ENCODE measurements around the gene TCTA.

Gene TCTA

DNA sequence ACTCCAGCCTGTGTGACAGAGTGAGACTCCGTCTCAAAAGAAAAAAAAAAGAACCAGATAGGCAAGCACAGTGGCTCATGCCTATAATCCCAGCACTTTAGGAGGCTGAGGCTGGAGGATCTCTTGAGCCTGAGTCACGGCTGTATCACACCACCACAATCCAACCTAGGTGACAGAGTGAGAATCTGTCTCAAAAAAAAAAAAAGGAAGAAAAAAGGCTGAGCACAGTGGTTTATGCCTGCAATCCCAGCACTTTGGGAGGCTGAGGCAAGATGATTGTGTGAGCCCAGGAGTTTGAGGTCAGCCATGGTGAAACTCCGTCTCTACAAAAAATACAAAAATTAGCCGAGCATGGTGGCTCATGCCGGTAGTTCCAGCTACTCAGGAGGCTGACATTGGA, 22.5 kb downstream of the TCTA start:
- no peaks in the 10 kb centered on the region for H3K9me3 ChIP-seq (ENCODE audit: control insufficient read depth, low read length)
- H3K4me3 ChIP-seq (ENCODE audit: low read length): no peak overlapping the region
- H3K36me3 ChIP-seq (ENCODE audit: control insufficient read depth, insufficient read depth, low read length): no peaks in the 10 kb centered on the region
- H3K27me3 ChIP-seq (ENCODE audit: control insufficient read depth, insufficient read depth, low read length): no peaks in the 10 kb centered on the region
- no peak overlapping the region for H3K9ac ChIP-seq (ENCODE audit: low read length)
- peaks cover 4% of the 10 kb centered on the region for H3K4me1 ChIP-seq (ENCODE audit: control insufficient read depth, insufficient read depth, low read length)

DNA sequence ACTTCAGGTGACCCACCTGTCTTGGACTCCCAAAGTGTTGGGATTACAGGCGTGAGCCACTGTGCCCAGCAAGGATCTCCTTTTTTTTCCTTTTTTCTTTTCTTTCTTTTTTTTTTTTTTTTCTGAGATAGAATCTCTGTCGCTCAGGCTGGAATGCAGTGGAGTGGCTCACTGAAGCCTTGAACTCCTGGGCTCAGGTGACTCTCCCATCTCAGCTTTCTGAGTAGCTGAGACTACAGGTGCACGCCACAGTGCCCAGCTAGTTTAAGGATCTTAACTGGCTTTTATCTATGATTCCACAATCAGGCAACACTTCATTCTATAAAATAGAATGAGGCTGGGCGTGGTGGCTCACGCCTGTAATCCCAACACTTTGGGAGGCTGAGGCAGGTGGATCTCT, 33.2 kb downstream of the TCTA start:
- peaks cover 3% of the 10 kb centered on the region for H3K4me1 ChIP-seq (ENCODE audit: control insufficient read depth, insufficient read depth, low read length)
- no peaks in the 10 kb centered on the region for H3K9me3 ChIP-seq (ENCODE audit: control insufficient read depth, low read length)
- H3K27me3 ChIP-seq (ENCODE audit: control insufficient read depth, insufficient read depth, low read length): no peaks in the 10 kb centered on the region
- no peak overlapping the region for H3K9ac ChIP-seq (ENCODE audit: low read length)
- H3K4me3 ChIP-seq (ENCODE audit: low read length): no peak overlapping the region
- no peaks in the 10 kb centered on the region for H3K36me3 ChIP-seq (ENCODE audit: control insufficient read depth, insufficient read depth, low read length)

DNA sequence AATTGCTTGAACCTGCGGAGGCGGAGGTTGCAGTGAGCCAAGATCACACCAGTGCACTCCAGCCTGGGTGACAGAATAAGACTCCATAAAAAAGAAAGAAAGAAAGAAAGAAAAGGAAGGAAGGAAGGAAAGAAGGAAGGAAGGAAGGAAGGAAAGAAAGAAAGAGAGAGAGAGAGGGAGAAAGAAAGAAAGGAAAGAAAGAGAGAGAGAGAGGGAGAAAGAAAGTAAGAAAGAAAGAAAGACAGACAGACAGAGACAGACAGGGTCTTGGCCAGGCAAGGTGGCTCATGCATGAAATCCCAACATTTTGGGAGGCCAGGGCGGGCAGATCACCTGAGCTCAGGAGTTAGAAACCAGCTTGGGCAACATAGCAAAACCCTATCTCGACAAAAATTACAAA, 41.4 kb downstream of the TCTA start:
- Histone ChIP-seq H3K9ac (ENCODE audit: low read length) (no peak overlapping the region), H3K9me3 (ENCODE audit: control insufficient read depth, low read length) (no peaks in the 10 kb centered on the region), H3K4me1 (ENCODE audit: control insufficient read depth, insufficient read depth, low read length) (peaks cover 12% of the 10 kb centered on the region), H3K4me3 (ENCODE audit: low read length) (no peak overlapping the region), H3K27me3 (ENCODE audit: control insufficient read depth, insufficient read depth, low read length) (no peaks in the 10 kb centered on the region), H3K36me3 (ENCODE audit: control insufficient read depth, insufficient read depth, low read length) (no peaks in the 10 kb centered on the region)

- H3K9ac ChIP-seq (ENCODE audit: low read length): no peak overlapping the region
- peaks cover 12% of the 10 kb centered on the region for H3K4me1 ChIP-seq (ENCODE audit: control insufficient read depth, insufficient read depth, low read length)
- no peak overlapping the region for H3K4me3 ChIP-seq (ENCODE audit: low read length)
- no peaks in the 10 kb centered on the region for H3K27me3 ChIP-seq (ENCODE audit: control insufficient read depth, insufficient read depth, low read length)
- no peaks in the 10 kb centered on the region for H3K36me3 ChIP-seq (ENCODE audit: control insufficient read depth, insufficient read depth, low read length)
- H3K9me3 ChIP-seq (ENCODE audit: control insufficient read depth, low read length): no peaks in the 10 kb centered on the region
These were observed 42.2 kb downstream of the TCTA start for GRCh38 chr3:49454458-49454857.

DNA sequence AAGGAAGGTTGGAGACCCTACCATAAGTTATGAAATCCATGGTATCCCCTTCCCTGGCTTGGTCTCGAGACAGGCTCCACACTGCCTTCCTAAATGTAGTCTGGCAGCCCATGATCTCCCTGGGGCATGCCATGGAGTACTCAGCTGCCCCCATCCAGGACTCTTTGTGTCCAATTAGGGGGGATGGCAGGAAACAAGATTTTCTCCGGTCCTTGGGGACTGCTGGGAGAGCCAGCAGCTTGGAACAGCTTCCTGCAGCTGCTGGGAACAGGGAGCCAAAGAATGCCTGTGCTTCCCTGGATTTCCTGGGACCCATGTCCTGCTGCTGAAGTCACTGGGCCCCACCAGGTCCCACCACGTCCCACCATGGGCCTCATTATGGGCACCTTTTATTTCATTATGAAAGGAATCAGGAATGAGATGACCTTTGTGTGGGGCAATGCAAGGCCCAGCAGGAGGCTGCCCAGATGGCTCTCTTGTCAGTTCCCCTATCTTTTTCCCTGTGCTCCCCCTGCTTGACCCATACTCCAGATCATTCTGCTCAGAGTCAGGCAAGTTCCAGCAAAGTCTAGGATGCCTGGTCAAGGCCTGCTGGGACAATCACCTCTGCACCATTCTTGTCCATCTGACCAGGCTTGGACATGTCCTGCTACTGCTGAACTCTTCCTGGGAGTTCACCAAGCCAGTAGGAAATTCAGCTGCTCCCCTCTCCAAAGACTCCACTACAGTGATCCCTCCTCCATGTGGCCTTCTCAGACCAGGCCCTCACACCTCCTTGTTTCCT, 42.9 kb downstream of the TCTA start:
- Histone ChIP-seq H3K4me1 (ENCODE audit: control insufficient read depth, insufficient read depth, low read length) (peaks cover 12% of the 10 kb centered on the region), H3K4me3 (ENCODE audit: low read length) (no peak overlapping the region), H3K9me3 (ENCODE audit: control insufficient read depth, low read length) (no peaks in the 10 kb centered on the region), H3K9ac (ENCODE audit: low read length) (no peak overlapping the region), H3K36me3 (ENCODE audit: control insufficient read depth, insufficient read depth, low read length) (no peaks in the 10 kb centered on the region), H3K27me3 (ENCODE audit: control insufficient read depth, insufficient read depth, low read length) (no peaks in the 10 kb centered on the region)

GRCh38 chr3:49456466-49456865, 44.2 kb downstream of the TCTA start:
- H3K36me3 ChIP-seq (ENCODE audit: control insufficient read depth, insufficient read depth, low read length): no peaks in the 10 kb centered on the region
- no peaks in the 10 kb centered on the region for H3K27me3 ChIP-seq (ENCODE audit: control insufficient read depth, insufficient read depth, low read length)
- no peak overlapping the region for H3K9ac ChIP-seq (ENCODE audit: low read length)
- H3K9me3 ChIP-seq (ENCODE audit: control insufficient read depth, low read length): no peaks in the 10 kb centered on the region
- no peak overlapping the region for H3K4me3 ChIP-seq (ENCODE audit: low read length)
- H3K4me1 ChIP-seq (ENCODE audit: control insufficient read depth, insufficient read depth, low read length): peaks cover 21% of the 10 kb centered on the region

GRCh38 chr3:49460188-49460890, 48.1 kb downstream of the TCTA start:
- Histone ChIP-seq H3K9ac (ENCODE audit: low read length) (no peak overlapping the region), H3K4me1 (ENCODE audit: control insufficient read depth, insufficient read depth, low read length) (peaks cover 19% of the 10 kb centered on the region), H3K4me3 (ENCODE audit: low read length) (no peak overlapping the region), H3K27me3 (ENCODE audit: control insufficient read depth, insufficient read depth, low read length) (no peaks in the 10 kb centered on the region), H3K36me3 (ENCODE audit: control insufficient read depth, insufficient read depth, low read length) (no peaks in the 10 kb centered on the region), H3K9me3 (ENCODE audit: control insufficient read depth, low read length) (no peaks in the 10 kb centered on the region)

GRCh38 chr3:49460956-49461355, 48.7 kb downstream of the TCTA start:
- no peak overlapping the region for H3K4me3 ChIP-seq (ENCODE audit: low read length)
- H3K9ac ChIP-seq (ENCODE audit: low read length): peak overlapping the region; percentile 0
- no peaks in the 10 kb centered on the region for H3K36me3 ChIP-seq (ENCODE audit: control insufficient read depth, insufficient read depth, low read length)
- H3K9me3 ChIP-seq (ENCODE audit: control insufficient read depth, low read length): no peaks in the 10 kb centered on the region
- H3K27me3 ChIP-seq (ENCODE audit: control insufficient read depth, insufficient read depth, low read length): no peaks in the 10 kb centered on the region
- peaks cover 25% of the 10 kb centered on the region for H3K4me1 ChIP-seq (ENCODE audit: control insufficient read depth, insufficient read depth, low read length)

DNA sequence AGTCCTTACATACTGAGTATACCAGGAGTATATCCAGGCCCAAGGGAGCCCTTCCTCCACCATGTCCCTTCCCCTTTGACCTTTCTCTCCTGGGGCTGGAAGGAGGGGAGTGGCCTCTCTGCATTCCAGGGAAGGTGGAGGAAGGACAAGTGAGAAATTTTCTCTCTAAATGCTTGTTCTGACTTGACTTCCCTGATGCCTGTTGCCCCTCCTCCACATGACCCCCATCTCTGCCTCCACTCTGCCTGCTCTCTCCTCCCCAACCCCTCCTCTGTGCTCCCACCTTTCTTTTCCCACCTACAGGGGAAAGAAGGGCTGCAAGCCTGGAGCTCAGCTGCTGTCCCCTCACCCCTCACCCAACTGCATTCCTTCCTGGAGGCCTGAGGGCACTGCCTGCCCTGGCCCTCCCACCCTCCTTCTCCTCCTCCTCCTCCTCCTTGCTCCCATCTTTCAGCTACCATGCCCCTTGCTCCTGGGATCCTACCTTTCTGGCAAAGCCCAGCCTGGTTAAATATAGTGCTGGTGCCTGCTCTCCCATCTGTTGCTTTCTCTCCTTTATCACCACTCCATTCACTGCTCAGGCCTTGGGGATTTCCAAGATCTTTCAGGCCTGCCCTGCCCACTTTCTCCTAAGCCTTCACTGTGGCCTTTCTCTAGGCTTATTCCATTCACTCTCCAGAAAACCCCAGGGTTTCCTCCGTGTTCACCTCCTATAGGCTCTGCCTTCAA, 49.4 kb downstream of the TCTA start:
- Histone ChIP-seq H3K4me3 (ENCODE audit: low read length) (no peak overlapping the region), H3K27me3 (ENCODE audit: control insufficient read depth, insufficient read depth, low read length) (no peaks in the 10 kb centered on the region), H3K4me1 (ENCODE audit: control insufficient read depth, insufficient read depth, low read length) (peaks cover 31% of the 10 kb centered on the region), H3K36me3 (ENCODE audit: control insufficient read depth, insufficient read depth, low read length) (no peaks in the 10 kb centered on the region), H3K9me3 (ENCODE audit: control insufficient read depth, low read length) (no peaks in the 10 kb centered on the region), H3K9ac (ENCODE audit: low read length) (peak overlapping the region; percentile 0)

DNA sequence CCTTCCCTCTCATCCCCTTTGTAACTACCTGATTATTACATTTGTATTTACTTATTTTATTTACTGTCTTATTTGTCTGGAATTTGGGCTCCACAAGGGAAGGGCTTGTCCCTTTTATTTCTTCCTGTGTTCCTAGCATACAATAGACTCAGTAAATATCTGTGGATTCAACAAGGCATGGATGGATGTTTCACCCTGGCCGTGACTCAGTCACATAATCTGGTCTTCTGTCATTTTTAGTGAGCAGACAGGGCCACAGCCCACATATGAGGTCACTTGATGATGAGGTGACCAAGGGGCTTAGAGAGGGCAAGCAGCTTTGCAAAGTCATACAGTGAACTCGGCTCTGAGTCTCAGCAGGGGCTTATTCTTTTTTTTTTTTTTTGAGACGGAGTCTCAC, 50.0 kb downstream of the TCTA start:
- Histone ChIP-seq H3K4me3 (ENCODE audit: low read length) (no peak overlapping the region), H3K9ac (ENCODE audit: low read length) (peak overlapping the region; percentile 0), H3K27me3 (ENCODE audit: control insufficient read depth, insufficient read depth, low read length) (no peaks in the 10 kb centered on the region), H3K9me3 (ENCODE audit: control insufficient read depth, low read length) (no peaks in the 10 kb centered on the region), H3K4me1 (ENCODE audit: control insufficient read depth, insufficient read depth, low read length) (peaks cover 35% of the 10 kb centered on the region), H3K36me3 (ENCODE audit: control insufficient read depth, insufficient read depth, low read length) (no peaks in the 10 kb centered on the region)

DNA sequence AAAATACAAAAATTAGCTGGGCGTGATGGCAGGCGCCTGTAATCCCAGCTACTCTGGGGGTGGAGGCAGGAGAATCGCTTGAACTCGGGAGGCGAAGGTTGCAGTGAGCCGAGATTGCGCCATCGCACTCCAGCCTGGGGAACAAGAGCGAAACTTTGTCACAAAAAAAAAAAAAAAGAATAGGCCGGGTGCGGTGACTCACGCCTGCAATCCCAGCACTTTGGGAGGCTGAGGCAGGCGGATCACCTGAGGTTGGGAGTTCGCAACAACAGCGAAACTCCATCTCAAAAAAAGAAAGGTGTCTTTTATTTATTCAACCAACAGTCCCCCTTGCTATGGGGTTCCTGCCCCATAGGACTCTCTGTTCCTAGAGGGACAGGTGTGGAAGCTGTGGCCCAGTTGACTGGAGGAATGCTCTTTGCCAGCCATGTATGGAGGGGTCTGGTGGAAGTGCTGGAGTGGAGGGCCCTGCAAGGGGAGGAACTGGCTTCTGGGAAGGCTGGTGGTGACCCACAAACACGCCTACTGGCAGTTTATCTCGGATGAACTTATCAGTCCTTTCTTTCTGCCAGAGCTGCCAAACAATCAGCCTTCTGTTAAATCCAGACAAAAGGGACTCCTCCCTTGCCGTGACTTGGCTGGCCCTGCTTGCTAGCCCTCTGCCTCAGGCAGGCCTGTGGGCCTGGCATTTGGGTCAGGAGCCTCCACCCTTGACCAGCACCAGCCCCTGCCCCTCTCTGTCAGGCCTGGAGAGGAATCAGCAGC, 53.2 kb downstream of the TCTA start:
- Histone ChIP-seq H3K9me3 (ENCODE audit: control insufficient read depth, low read length) (no peaks in the 10 kb centered on the region), H3K4me1 (ENCODE audit: control insufficient read depth, insufficient read depth, low read length) (peaks cover 48% of the 10 kb centered on the region), H3K36me3 (ENCODE audit: control insufficient read depth, insufficient read depth, low read length) (no peaks in the 10 kb centered on the region), H3K9ac (ENCODE audit: low read length) (peak overlapping the region; percentile 53), H3K27me3 (ENCODE audit: control insufficient read depth, insufficient read depth, low read length) (no peaks in the 10 kb centered on the region), H3K4me3 (ENCODE audit: low read length) (no peak overlapping the region)
